ENCODE data around the gene ABCG2. TPM values are rescaled to one million over a fixed set of nuclear protein-coding genes. Genes with fewer than 3 reads are reported as not detected.

The ABCG2 gene
- under 1 TPM; 0.35 to 0.55 TPM for total RNA-seq

DNA sequence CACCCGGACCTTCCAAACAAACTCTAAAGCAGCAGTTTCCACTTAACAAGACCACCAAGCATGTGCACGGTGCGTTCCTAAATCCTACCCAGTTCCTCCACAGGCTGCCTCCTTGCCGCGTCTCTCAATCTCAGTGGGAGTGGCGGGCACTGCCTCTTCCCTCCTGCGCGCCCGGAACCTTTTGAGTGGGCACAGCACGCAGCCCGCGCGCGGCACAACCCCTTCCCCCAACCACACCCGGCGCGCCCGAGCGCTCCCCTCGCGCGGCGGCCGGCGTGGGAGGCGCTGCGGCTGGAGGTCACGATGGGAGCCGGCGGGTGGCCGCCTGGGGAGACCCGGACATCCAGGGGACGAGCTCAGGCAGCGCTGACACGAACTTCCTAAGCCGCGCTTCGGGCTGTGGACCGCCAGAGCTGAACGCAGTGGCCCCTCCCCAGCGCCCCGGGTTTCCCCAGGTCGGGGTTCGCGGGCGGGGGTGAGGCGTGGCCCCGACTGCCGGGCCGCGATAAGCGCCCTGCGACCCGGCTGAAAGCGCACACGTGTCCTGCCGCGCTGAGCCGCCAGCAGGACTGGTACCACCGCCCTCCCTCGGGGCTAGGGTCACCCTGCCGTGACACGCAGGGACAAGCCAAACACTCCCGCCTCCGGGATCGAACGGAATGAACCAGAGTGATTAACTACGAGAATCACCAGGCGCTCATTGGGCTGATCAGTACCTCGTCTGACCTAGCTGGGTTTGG, at the start of gene ABCG2:
Gene ABCG2, minus strand, starts transcription at position 151 of the 740 bp plus-strand sequence. CDS start 18,644 bp downstream, outside the sequence.
- Mint-ChIP-seq H3K27ac (no peak within 1 kb of the TSS), H3K4me1 (ENCODE audit: low read depth) (peaks cover 12% of the 10 kb centered on the region), H3K4me3 (peak within 1 kb of the TSS; percentile 73), H3K9me3 (no peaks in the 10 kb centered on the region), H3K27me3 (ENCODE audit: low read depth) (peaks cover 20% of the 10 kb centered on the region), H3K36me3 (ENCODE audit: low read depth) (no peaks in the 10 kb centered on the region)
- peak; percentile 34 for DNase-seq
- intact Hi-C loops (cut with micrococcal nuclease) = loop anchor here (5.0 kb wide), 1 partner anchor 151 kb away; the partner anchor contains the start of gene PKD2
- CTCF ChIA-PET = interaction anchor here (0.9 kb wide), 1 partner anchor 53 kb away, joined by 4 read pairs; no protein-coding TSS in a partner anchor

DNA sequence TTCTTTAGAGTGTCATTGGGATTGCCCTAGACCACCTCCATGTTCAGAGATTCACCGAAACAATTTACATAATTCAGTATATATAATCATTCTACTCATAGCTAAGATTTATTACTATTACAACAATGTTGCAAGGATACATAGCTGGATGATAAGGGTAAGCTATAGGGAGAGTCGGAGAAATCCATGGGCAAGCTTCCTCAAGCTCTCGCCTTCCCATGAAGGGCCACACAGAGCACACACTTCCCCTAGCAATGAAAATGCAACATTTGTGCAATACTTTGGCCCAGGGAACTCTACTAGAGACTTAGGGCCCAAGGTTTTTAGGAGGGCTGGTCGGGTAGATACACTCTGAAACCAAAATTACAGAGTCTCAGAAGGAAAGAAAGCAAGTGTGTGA, 49.7 kb upstream of the ABCG2 start:
- Mint-ChIP-seq H3K27me3 (ENCODE audit: low read depth) (no peaks in the 10 kb centered on the region), H3K4me3 (no peak overlapping the region), H3K27ac (no peak overlapping the region), H3K9me3 (no peaks in the 10 kb centered on the region), H3K36me3 (ENCODE audit: low read depth) (no peaks in the 10 kb centered on the region), H3K4me1 (ENCODE audit: low read depth) (no peaks in the 10 kb centered on the region)
- CTCF ChIA-PET = interaction anchor here (1.0 to 1.8 kb wide), 3 partner anchors 10 to 307 kb away, joined by 3 to 5 read pairs (median 5); no protein-coding TSS in a partner anchor
- DNase-seq = no peak
- intact Hi-C loops (cut with micrococcal nuclease) = no loop called here

DNA sequence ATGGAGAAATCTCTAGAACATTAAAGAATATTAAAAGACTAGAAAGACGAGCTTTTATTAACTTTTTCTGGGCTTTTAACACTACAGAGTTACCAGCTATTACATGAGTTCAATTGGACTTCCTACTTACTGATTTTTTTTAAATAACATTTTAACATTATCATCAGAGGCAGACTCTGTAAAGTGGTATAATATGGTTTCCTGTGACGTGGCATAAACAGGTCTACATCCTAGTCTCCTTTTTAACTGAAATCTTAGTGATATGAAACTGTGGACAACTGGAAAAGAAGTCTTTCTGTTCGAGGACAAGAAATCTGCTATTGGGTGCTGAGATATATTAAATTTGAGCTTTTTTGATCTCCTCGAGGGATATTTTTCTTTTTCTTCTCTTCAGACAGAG, 48.7 kb upstream of the ABCG2 start:
- Mint-ChIP-seq H3K36me3 (ENCODE audit: low read depth) (no peaks in the 10 kb centered on the region), H3K9me3 (no peaks in the 10 kb centered on the region), H3K4me1 (ENCODE audit: low read depth) (no peaks in the 10 kb centered on the region), H3K27me3 (ENCODE audit: low read depth) (no peaks in the 10 kb centered on the region), H3K4me3 (no peak overlapping the region), H3K27ac (no peak overlapping the region)
- intact Hi-C loops (cut with micrococcal nuclease) = no loop called here
- DNase-seq = no peak
- CTCF ChIA-PET = interaction anchor here (0.6 to 1.8 kb wide), 6 partner anchors 9 to 527 kb away, joined by 3 to 5 read pairs (median 3); no protein-coding TSS in a partner anchor

DNA sequence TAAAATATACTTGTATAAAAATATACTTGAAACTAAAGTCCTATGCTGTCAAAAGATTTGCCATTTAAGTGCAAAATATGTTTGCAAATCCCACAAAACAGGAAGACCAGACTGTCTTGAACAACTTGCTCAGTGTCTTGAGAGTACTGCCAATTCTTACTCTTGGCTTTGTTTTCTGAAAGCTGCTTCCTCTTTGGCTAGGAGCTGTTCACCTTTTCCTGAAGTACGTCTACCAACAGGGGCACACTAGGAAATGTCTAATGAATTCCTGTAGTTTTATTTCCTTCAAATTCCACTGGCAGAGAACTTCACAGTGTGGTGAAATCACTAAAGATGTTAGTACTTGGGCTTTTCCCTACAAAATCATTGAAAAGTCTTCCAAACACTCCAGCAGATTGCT, 46.4 kb upstream of the ABCG2 start:
- CTCF ChIA-PET = interaction anchor here (0.6 kb wide), 1 partner anchor 1296 kb away, joined by 4 read pairs; no protein-coding TSS in a partner anchor
- Mint-ChIP-seq H3K27me3 (ENCODE audit: low read depth) (no peaks in the 10 kb centered on the region), H3K4me1 (ENCODE audit: low read depth) (no peaks in the 10 kb centered on the region), H3K9me3 (no peaks in the 10 kb centered on the region), H3K4me3 (no peak overlapping the region), H3K36me3 (ENCODE audit: low read depth) (no peaks in the 10 kb centered on the region), H3K27ac (no peak overlapping the region)
- DNase-seq = no peak
- intact Hi-C loops (cut with micrococcal nuclease) = no loop called here

DNA sequence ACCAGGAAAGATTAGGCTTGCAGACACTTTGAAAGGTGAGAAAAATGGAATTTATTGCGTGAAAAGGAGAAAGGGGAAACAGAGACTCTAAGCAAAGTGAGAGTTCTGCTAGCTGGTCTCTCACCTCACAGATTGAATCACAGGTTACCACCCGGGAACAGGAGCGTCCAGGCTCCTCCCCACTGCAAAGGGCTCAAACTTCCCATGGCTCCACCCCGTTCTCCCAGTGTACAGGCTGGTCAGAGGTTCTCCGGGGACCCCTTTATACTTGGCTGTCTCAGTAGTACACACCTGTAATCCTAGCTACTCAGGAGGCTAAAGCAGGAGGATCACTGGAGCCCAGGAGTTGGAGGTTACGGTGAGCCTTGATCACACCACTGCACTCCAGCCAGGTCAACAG, 44.0 kb upstream of the ABCG2 start:
- CTCF ChIA-PET = interaction anchor here (0.6 to 1.4 kb wide), 2 partner anchors 8 to 770 kb away, joined by 3 to 5 read pairs; no protein-coding TSS in a partner anchor
- no peak for DNase-seq
- Mint-ChIP-seq H3K27me3 (ENCODE audit: low read depth) (no peaks in the 10 kb centered on the region), H3K36me3 (ENCODE audit: low read depth) (no peaks in the 10 kb centered on the region), H3K9me3 (no peaks in the 10 kb centered on the region), H3K27ac (no peak overlapping the region), H3K4me1 (ENCODE audit: low read depth) (no peaks in the 10 kb centered on the region), H3K4me3 (no peak overlapping the region)
- intact Hi-C loops (cut with micrococcal nuclease) = no loop called here

DNA sequence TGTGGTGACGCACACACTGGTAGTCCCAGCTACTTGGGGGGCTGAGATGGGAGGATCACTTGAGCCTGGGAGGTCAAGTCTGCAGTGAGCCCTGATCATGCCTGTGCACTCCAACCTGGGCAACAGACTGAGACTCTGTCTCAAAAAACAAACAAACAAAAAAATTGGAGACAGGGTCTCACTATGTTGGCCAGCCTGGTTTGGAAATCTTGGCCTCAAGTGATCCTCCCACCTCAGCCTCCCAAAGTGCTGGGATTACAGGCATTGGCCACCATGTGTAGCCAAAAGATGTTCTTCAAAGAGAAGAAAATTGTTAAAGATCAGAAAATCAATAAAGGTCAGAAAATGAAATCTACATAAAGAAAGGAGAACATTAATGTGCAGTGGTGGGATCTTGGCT, 41.7 kb upstream of the ABCG2 start:
- H3K4me1 Mint-ChIP-seq (ENCODE audit: low read depth) = no peaks in the 10 kb centered on the region
- H3K27ac Mint-ChIP-seq = no peak overlapping the region
- intact Hi-C loops (cut with micrococcal nuclease) = no loop called here
- no peaks in the 10 kb centered on the region for H3K36me3 Mint-ChIP-seq (ENCODE audit: low read depth)
- no peaks in the 10 kb centered on the region for H3K27me3 Mint-ChIP-seq (ENCODE audit: low read depth)
- CTCF ChIA-PET = no interaction called here
- H3K9me3 Mint-ChIP-seq = no peaks in the 10 kb centered on the region
- H3K4me3 Mint-ChIP-seq = no peak overlapping the region
- no peak for DNase-seq

DNA sequence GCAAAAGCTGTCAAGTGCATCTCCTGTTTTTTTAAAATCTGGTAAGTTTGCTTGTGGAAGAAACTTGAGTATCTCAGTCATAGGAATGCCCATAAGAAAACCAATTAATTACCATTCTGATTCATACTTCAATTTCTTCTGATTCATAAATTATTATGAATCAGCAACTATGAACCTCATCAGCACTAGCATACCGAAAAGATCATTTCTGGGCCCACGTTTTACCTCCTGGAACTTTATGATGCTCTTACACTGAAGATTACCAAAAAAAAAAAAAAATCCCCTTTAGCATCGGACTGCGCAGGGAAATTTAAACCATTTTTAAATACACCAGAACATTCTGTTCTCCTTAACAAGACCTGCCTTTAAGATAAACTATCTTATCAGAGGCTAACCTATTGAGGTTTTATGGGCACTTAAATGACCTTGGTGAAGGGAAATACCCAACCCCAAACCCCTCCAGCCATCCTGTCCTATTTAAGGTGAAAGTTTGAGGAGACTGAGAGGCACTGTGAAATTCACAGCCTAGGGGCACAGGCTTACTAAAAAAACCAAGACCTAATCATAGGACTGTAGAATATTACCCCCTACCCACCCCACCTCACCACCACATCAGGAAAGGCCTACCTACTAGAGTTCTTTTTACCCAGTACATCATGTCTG, 38.2 kb upstream of the ABCG2 start:
- H3K4me3 Mint-ChIP-seq = no peak overlapping the region
- intact Hi-C loops (cut with micrococcal nuclease) = no loop called here
- no peak for DNase-seq

DNA sequence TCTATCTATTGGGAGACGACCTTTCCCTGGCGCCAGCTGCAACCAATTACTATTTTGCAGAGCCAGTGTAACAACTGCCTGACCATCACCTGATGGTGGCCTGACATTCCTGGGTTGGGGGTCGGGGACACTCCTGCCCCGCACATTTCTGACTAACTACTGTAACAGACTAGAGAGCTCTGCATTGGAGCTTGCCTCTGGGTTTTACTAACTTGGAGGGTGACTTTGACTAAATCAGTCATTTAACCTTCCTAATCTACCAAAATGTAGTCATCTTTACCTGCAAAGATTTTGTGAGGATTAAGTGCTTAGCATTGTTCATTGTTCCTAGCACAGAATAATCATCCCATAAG, 37.5 kb upstream of the ABCG2 start:
- intact Hi-C loops (cut with micrococcal nuclease) = no loop called here
- no peaks in the 10 kb centered on the region for H3K27me3 Mint-ChIP-seq (ENCODE audit: low read depth)
- H3K4me3 Mint-ChIP-seq = no peak overlapping the region
- H3K27ac Mint-ChIP-seq = no peak overlapping the region
- H3K9me3 Mint-ChIP-seq = no peaks in the 10 kb centered on the region
- DNase-seq = no peak
- H3K36me3 Mint-ChIP-seq (ENCODE audit: low read depth) = no peaks in the 10 kb centered on the region
- no peaks in the 10 kb centered on the region for H3K4me1 Mint-ChIP-seq (ENCODE audit: low read depth)
- CTCF ChIA-PET = interaction anchor here (0.6 kb wide), 1 partner anchor 25 kb away, joined by 3 read pairs; no protein-coding TSS in a partner anchor

More for the DNA sequence above, 38.2 kb upstream of the ABCG2 start:
- Mint-ChIP-seq H3K27me3 (ENCODE audit: low read depth) (no peaks in the 10 kb centered on the region), H3K36me3 (ENCODE audit: low read depth) (no peaks in the 10 kb centered on the region), H3K9me3 (no peaks in the 10 kb centered on the region), H3K27ac (no peak overlapping the region), H3K4me1 (ENCODE audit: low read depth) (no peaks in the 10 kb centered on the region)
- CTCF ChIA-PET = interaction anchor here (0.7 kb wide), 2 partner anchors 22 to 163 kb away, joined by 3 to 4 read pairs; no protein-coding TSS in a partner anchor

DNA sequence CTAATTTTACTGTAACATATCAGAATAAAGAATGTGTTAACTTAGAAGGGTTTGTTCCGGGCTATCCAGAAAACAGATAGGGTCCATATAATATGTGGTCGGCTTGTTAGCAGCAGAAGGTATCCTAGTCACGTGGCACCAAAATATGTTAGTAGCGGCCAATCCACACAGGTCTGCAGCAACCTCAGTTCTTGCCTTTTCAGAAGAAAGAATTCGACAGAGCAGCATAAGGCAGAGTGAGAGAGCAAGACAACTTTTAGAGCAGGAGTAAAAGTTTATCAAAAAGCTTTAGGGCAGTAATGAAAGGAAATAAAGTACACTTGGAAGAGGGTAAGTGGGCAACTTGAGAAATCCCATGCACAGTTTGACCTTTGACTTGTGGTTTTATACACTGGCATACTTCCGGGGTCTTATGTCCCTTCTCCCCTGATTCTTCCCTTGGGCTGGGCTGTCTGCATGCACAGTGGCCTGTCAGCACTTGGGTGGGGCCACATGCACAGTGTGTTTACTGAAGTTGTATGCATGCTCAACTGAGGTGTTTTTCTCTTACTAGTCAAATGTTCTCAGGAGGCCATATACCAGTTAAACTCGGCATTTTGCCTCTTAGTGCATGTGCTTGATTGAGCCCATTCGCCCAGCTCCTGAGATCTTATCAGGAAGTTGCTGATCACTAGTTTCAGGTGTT, 37.0 kb upstream of the ABCG2 start:
- no peaks in the 10 kb centered on the region for H3K9me3 Mint-ChIP-seq
- no peaks in the 10 kb centered on the region for H3K4me1 Mint-ChIP-seq (ENCODE audit: low read depth)
- CTCF ChIA-PET = interaction anchor here (0.6 kb wide), 1 partner anchor 24 kb away, joined by 3 read pairs; no protein-coding TSS in a partner anchor
- no peaks in the 10 kb centered on the region for H3K36me3 Mint-ChIP-seq (ENCODE audit: low read depth)
- intact Hi-C loops (cut with micrococcal nuclease) = no loop called here
- no peak overlapping the region for H3K27ac Mint-ChIP-seq
- DNase-seq = no peak
- no peak overlapping the region for H3K4me3 Mint-ChIP-seq
- no peaks in the 10 kb centered on the region for H3K27me3 Mint-ChIP-seq (ENCODE audit: low read depth)

DNA sequence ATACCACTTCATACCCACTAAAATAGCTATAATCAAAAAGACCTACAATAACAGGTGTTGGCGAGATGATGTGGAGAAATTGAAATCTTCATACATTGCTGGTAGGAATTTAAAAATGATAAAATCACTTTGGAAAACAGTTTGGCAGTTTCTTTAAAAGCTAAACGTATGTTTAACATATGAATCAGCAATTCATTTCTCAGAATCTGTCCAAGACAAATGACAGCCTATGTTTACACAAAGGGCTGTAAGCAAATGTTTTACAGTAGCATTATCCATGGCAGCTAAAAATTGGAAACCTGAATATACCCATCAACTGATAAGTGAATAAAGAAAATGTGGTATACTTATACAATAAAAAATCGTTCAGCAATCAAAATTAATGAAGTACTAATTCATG, 33.0 kb upstream of the ABCG2 start:
- no peak overlapping the region for H3K4me3 Mint-ChIP-seq
- H3K4me1 Mint-ChIP-seq (ENCODE audit: low read depth) = peaks cover 6% of the 10 kb centered on the region
- DNase-seq = no peak
- H3K27ac Mint-ChIP-seq = no peak overlapping the region
- no peaks in the 10 kb centered on the region for H3K36me3 Mint-ChIP-seq (ENCODE audit: low read depth)
- no peaks in the 10 kb centered on the region for H3K27me3 Mint-ChIP-seq (ENCODE audit: low read depth)
- CTCF ChIA-PET = interaction anchor here (1.4 kb wide), 1 partner anchor 20 kb away, joined by 3 read pairs; no protein-coding TSS in a partner anchor
- no peaks in the 10 kb centered on the region for H3K9me3 Mint-ChIP-seq
- intact Hi-C loops (cut with micrococcal nuclease) = no loop called here

DNA sequence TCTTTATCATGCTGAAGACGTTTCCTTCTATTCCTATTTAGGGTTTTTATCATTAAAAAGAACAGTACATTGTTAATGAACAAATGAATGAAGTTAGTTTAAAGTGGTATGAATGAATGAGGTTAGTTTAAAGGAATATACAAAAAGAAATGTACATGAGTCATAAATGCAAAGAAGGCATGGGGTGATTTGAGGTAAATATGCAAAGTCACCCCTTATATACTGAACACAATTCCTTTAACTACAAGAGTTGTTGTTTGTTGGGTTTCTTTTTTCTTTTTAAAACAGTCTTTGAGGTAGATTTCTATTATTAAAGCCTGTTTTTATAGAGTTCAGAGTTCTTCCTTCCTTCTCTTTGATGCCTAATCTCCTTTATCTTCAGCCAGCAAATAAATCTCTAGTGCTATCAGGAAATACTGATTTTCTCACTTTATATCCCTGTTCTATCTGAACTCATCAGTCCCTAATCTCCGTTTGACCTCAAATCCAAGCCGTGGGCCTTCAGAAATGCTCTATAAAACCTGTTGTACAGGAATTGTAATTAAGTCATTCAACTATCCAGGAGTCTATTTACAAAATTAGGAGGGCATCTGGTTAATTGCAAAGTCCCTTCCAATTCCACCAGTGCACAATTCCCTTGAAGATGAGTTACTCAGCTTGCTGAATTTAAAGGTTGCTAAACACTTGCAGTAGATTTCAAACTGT, 31.6 kb upstream of the ABCG2 start:
- CTCF ChIA-PET = no interaction called here
- no peak overlapping the region for H3K4me3 Mint-ChIP-seq
- no peaks in the 10 kb centered on the region for H3K36me3 Mint-ChIP-seq (ENCODE audit: low read depth)
- no peaks in the 10 kb centered on the region for H3K9me3 Mint-ChIP-seq
- DNase-seq = no peak
- H3K27me3 Mint-ChIP-seq (ENCODE audit: low read depth) = no peaks in the 10 kb centered on the region
- peaks cover 6% of the 10 kb centered on the region for H3K4me1 Mint-ChIP-seq (ENCODE audit: low read depth)
- H3K27ac Mint-ChIP-seq = no peak overlapping the region
- intact Hi-C loops (cut with micrococcal nuclease) = no loop called here

DNA sequence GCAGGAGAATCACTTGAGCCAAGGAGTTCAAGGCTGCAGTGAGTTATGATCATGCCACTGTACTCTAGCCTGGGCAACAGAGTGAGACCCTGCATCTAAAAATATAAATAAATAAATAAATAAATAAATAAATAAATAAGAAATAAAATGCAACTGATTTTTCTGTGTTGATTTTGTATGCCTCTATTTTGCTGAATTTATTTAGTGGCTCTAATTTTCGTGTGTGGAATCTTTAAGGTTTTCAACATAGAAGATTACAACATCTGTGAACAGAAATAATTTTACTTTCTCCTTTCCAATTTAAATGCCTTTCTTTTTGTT, 30.9 kb upstream of the ABCG2 start:
- DNase-seq = no peak
- H3K4me1 Mint-ChIP-seq (ENCODE audit: low read depth) = peaks cover 6% of the 10 kb centered on the region
- no peaks in the 10 kb centered on the region for H3K36me3 Mint-ChIP-seq (ENCODE audit: low read depth)
- intact Hi-C loops (cut with micrococcal nuclease) = no loop called here
- no peak overlapping the region for H3K4me3 Mint-ChIP-seq
- H3K9me3 Mint-ChIP-seq = no peaks in the 10 kb centered on the region
- H3K27me3 Mint-ChIP-seq (ENCODE audit: low read depth) = no peaks in the 10 kb centered on the region
- H3K27ac Mint-ChIP-seq = no peak overlapping the region
- CTCF ChIA-PET = interaction anchor here (0.6 kb wide), 1 partner anchor 871 kb away, joined by 8 read pairs; no protein-coding TSS in a partner anchor
